Ecto neural progenitor cell (in vitro differentiated cells): ENCODE measurements around the gene PSMB5.
"Not testable (repeated sequence)": the region's sequence is repeated elsewhere in the genome, so short reads cannot be mapped to it uniquely, and the experiment has no call there.

Experiments used
- DNase-seq: peaks from one replicate; pipeline ENCODE4 v3.0.0-alpha.2; 2018; ENCODE audit warnings: low spot score

PSMB5 gene

GRCh38 chr14:23013749-23014054 is 21.0 kb downstream of the PSMB5 start:
- DNase-seq, result not testable (repeated sequence)

- no peak for DNase-seq
These were observed 21.5 kb downstream of the PSMB5 start for GRCh38 chr14:23013054-23013748.

GRCh38 chr14:23009939-23010726 is 24.6 kb downstream of the PSMB5 start, which contains the start of gene C14orf93:
TSS of gene C14orf93 (minus strand) at chr14:23010143. CDS start at chr14:22999023, 11,120 bp downstream.
- peak; percentile 80 for DNase-seq

GRCh38 chr14:23009483-23009938 is 25.2 kb downstream of the PSMB5 start:
- no peak for DNase-seq

GRCh38 chr14:23008831-23009230 is 25.9 kb downstream of the PSMB5 start:
- DNase-seq, result no peak

- DNase-seq, result peak; percentile 97
These were observed 27.9 kb downstream of the PSMB5 start for GRCh38 chr14:23006544-23007419.

- DNase-seq, result no peak
These were observed 28.5 kb downstream of the PSMB5 start for GRCh38 chr14:23006188-23006534.

- no peak for DNase-seq
These were observed 29.1 kb downstream of the PSMB5 start for GRCh38 chr14:23005451-23006187.

- DNase-seq, result not testable (repeated sequence)
These were observed 30.4 kb downstream of the PSMB5 start for GRCh38 chr14:23004274-23004673.

- no peak for DNase-seq
These were observed 32.1 kb downstream of the PSMB5 start for GRCh38 chr14:23002592-23002991.

- DNase-seq, result no peak
These were observed 33.8 kb downstream of the PSMB5 start for GRCh38 chr14:23000860-23001259.

- no peak for DNase-seq
These were observed 36.2 kb downstream of the PSMB5 start for GRCh38 chr14:22998329-22999012.

GRCh38 chr14:22997676-22998323 is 36.9 kb downstream of the PSMB5 start:
- no peak for DNase-seq

- no peak for DNase-seq
These were observed 37.7 kb downstream of the PSMB5 start for GRCh38 chr14:22996768-22997654.

- no peak for DNase-seq
These were observed 38.6 kb downstream of the PSMB5 start for GRCh38 chr14:22995889-22996625.

GRCh38 chr14:22994762-22995275 is 39.9 kb downstream of the PSMB5 start:
- no peak for DNase-seq

GRCh38 chr14:22993517-22993916 is 41.2 kb downstream of the PSMB5 start:
- DNase-seq, result no peak

GRCh38 chr14:22991852-22992251 is 42.8 kb downstream of the PSMB5 start:
- no peak for DNase-seq

- no peak for DNase-seq
These were observed 47.4 kb downstream of the PSMB5 start for GRCh38 chr14:22987291-22987690.
